GM13976 (cell line): Measurements from ENCODE around the gene DNMT3A.

Source experiments
- DNase-seq: peaks from one replicate; pipeline ENCODE4 v3.0.0; 2012; ENCODE audit warnings: low spot score
- in situ Hi-C: fragments of 300-500 bp; cut with MboI; formaldehyde crosslinking; loops from one replicate; pipeline ENCODE4 v1.12.0; 2022; ENCODE audit warnings: low sequenced_read_pairs, mixed read lengths, inconsistent platforms; ENCODE audit not compliant: unreplicated experiment
- TF ChIP-seq, protein P1 (sequence below): IDR thresholded peaks from 2 replicates; pipeline ENCODE4 v1.5.1; 2012; ENCODE audit warnings: borderline replicate concordance, mild to moderate bottlenecking; ENCODE audit not compliant: insufficient read depth; ENCODE audit errors: extremely low read depth, missing control alignments, control extremely low read depth

Gene DNMT3A

DNA sequence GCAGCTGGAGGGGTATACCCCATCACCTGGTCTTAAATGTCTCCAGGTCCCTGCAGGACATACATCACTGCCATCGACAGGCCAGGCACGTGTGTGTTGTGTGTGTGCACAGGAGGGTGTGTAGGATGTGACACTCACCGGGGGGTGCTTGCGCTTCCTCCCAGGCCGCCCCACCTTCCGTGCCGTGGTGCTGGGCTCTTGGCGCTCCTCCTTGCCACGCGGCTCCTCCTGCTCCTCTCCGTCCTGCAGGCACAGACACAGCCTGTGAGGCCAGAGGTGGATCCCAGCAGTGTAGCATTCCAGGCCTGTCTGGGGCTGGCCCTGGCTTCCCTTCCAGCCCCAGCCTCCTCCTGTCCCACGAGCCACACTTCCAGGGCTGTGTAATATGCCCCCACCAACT, 41.7 kb downstream of the DNMT3A start:
- TF ChIP-seq, protein P1, sequence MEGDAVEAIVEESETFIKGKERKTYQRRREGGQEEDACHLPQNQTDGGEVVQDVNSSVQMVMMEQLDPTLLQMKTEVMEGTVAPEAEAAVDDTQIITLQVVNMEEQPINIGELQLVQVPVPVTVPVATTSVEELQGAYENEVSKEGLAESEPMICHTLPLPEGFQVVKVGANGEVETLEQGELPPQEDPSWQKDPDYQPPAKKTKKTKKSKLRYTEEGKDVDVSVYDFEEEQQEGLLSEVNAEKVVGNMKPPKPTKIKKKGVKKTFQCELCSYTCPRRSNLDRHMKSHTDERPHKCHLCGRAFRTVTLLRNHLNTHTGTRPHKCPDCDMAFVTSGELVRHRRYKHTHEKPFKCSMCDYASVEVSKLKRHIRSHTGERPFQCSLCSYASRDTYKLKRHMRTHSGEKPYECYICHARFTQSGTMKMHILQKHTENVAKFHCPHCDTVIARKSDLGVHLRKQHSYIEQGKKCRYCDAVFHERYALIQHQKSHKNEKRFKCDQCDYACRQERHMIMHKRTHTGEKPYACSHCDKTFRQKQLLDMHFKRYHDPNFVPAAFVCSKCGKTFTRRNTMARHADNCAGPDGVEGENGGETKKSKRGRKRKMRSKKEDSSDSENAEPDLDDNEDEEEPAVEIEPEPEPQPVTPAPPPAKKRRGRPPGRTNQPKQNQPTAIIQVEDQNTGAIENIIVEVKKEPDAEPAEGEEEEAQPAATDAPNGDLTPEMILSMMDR: no peak
- DNase-seq: no peak
- in situ Hi-C loops: no loop called here

DNA sequence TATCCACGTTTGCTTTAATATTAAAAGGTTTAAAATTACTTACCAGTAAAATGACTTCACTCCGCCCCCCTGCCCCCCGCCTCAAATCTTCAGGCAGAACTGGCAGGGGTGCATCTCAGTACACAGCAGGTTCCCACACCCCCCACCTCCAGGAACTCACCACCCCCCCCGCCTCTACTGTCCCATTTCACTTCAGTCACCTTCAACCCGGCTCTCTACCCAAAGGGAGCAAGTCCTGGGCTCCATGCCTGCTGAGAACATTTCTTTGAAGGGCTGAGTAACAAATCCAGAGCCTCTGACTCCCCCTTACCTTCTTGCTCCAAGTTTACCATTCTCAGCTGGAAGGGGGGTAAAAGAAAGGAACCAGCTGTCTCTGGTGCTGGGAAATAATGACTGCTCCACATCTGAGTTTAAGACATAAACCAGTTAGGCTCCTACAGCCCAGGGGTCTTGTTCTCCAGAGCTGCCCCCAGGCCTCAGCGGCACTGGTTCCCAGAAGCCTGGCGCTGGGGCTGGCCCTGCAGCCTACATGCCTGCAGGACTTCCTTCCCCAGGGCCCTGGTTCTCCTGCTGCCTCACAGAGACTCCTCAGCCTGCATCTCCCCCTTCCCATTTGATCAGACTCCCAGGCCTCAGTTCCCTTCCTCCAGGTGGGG, 42.8 kb downstream of the DNMT3A start:
- DNase-seq: no peak
- in situ Hi-C loops: no loop called here
- TF ChIP-seq, protein P1: no peak

DNA sequence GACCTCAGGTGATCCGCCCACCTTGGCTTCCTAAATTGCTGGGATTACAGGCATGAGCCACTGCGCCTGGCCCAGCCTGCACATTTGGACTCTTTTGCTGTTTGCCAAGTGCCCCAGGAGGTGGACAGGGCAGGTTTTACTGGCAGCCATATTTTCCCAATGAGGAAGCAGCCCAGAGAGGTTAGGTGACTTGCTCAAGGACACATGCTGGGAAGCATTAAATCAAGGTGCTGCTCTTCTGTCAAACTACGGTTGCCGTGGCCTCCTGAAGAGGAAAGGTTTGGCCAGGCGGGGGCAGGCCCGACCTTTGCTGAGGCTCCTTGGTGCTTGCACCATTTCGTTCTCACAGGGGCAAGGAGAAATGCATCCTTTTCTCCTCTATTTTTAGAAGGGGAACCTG, 44.0 kb downstream of the DNMT3A start:
- no peak for DNase-seq
- in situ Hi-C loops: no loop called here
- TF ChIP-seq, protein P1: no peak

DNA sequence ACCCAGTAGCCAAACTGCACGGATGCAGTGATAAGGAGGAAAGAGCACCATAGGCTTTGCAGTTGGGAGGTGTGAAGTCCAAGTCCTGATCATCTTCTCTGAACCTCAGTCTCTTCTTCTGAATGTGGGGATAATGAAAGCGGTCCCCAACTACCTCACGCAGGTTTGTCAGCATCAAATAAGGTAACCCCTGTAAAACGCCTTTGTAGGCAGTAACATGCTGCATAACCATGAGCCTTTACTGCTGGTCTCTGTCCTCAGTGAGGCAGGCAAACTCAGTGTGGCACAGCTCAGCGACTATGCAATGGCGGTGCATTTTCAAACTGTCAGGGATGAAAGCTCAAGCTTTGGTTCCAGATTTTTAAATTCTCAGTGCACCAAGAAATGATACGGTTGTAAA, 46.1 kb downstream of the DNMT3A start:
- in situ Hi-C loops: no loop called here
- TF ChIP-seq, protein P1: no peak
- DNase-seq: no peak

DNA sequence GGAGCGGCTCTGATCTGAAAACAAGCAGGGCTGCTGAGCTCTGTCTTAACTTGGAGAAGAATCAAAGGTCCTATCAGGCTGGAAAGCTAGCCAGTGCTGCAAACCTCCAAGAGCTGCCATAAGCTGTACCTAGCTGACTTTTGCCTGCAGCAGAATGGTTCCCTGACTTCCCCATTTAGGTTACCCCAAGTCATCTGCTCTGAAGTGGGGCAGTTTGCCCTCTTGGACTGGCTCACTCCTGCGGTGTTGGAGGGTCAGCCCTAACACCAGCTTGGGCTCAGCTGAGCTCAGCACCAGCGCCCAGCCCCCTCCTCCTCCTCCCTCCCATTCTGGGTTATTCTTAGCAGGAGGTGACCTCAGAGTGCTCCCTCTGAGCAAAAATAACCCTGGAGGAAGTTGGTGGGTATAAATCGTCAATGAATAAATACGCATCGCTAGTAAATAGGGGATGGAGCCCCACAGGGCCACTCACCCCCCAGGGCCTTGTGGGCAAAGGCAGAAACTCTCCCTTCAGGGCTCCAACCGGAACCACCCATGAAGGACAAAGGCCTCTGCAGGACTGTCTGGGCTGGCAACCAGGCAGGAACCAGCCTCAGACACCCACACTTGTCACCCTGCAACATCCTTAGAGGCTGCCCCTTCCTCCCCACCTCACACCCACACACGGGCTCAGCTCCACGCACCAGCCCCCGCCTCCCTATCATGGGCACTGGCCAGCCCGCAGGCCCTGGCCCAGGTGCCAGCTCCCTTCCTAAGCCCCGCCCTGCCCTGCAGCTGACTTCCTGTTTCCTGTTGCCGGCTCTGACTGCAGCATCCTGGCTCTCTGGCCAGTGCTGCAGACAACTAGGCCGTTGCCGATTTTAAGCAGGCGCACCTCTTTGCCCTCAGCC, 46.9 kb downstream of the DNMT3A start:
- in situ Hi-C loops: no loop called here
- DNase-seq: peak; percentile 89
- TF ChIP-seq, protein P1: no peak

DNA sequence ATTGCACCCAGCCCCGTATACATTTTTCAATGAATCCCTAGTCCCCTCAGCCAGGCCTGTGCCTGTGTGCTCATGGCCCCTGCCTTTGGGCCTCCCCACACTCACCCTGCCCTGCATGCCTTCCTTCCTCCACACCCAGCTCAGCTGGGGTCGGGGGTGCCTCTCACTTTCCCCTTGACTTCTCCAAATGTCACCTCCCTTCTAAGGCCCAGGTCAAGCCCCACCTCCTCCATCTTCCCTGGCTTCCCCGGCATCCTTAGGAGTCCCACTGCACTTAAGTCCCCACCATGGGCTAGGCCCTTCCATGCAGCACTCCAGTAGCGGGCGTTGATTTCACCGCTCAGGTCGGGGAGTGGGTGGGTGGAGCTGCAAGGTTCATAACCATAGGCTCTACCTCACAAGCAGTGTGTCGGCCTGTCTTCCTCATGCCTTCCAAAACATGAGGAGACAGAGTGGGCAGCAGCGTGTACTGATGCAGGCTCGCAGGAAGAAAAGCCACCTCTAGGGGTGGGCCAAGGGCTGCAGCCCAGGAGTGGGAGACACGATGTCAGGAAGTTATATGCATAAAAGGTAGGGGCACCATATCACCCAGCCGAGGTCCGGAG, 47.7 kb downstream of the DNMT3A start:
- TF ChIP-seq, protein P1: no peak
- no peak for DNase-seq
- in situ Hi-C loops: no loop called here
